NCI-H524 treated with DMSO at 0.1 percent for 48 hours (cell line): ENCODE results near the gene SS18.
A peak's percentile ranks its signal among the peaks of the same experiment; 100 is the strongest.
"Not testable (repeated sequence)": the region's sequence is repeated elsewhere in the genome, so short reads cannot be mapped to it uniquely, and the experiment has no call there.

Experiments used
- DNase-seq: peaks from one replicate; lab custom pipeline; 2025; lab: John Stamatoyannopoulos, UW

Gene SS18

GRCh38 chr18:26090130-26091046, at the start of gene SS18:
SS18 (minus strand) TSS chr18:26090613; CDS start chr18:26090569, 44 bp downstream.
- DNase-seq = peak; percentile 24

GRCh38 chr18:26135548-26135947, 45.1 kb upstream of the SS18 start:
- peak; percentile 52 for DNase-seq

GRCh38 chr18:26134107-26134506, 43.7 kb upstream of the SS18 start:
- DNase-seq = no peak

DNA sequence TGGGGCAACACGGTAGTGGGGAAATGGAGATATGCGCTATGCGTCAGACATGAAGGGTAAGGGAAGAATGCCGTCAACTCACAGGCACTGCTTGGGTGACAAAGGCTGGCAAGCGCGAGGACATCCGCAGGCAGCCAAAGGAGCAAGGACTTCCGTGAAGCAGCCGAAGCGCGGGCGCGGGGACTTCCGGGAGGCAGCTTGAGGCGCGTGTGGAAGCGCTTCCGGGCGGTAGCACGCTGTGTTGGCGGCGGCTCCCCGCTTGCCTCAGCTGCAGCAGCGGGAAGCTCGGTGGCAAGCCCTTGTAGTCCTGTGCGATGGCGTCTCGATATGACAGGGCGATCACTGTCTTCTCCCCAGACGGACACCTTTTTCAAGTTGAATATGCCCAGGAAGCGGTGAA, 43.2 kb upstream of the SS18 start, which contains the start of gene PSMA8:
TSS of gene PSMA8 (plus strand) at position 218 of the 400 bp plus-strand sequence. CDS start at position 315, 97 bp downstream.
- no peak for DNase-seq

DNA sequence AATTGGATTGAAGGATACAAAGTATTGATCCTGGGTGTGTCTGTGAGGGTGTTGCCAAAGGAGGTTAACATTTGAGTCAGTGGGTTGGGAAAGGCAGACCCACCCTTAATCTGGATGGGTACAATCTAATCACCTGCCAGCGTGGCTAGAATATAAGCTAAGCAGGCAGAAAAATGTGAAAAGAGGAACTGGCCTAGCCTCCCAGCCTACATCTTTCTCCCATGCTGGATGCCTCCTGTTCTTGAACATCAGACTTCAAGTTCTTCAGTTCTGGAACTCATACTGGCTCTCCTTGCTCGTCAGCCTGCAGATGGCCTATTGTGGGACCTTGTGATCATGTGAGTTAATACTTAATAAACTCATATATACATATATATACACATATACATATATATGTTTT, 37.8 kb upstream of the SS18 start:
- DNase-seq = not testable (repeated sequence)

DNA sequence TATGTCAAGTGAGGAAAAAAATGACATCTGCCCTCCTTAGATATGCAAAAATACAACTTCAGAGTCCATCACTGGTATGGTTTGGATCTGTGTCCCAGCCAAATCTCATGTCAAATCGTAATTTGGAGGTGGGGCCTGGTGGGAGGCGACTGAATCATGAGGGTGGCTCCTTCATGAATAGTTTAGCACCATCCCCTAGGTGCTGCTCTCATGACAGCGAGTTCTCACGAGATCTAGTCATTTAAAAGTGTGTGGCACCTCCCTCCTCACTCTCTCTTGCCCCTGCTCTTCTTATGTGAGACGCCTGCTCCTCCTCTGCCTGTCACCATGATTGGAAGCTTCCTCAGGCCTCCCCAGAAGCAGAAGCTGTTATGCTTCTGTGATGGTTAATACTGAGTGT, 37.4 kb upstream of the SS18 start:
- DNase-seq = no peak

- DNase-seq = not testable (repeated sequence)
Observed at GRCh38 chr18:26121994-26122393, 31.6 kb upstream of the SS18 start.

DNA sequence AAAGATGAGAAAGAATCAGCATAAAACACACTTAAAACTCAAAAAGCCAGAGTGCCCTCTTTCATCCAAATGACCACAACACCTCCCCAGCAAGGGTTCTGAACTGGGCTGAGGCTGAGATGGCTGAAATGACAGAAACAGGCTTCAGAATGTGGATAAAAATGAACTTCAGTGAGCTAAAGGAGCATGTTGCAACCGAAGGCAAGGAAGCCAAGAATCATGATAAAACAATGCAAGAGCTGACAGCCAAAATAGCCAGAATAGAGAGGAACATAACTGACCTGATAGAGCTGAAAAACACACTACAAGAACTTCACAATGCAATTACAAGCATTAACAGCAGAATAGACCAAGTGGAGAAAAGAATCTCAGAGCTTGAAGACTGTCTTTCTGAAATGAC, 31.1 kb upstream of the SS18 start:
- no peak for DNase-seq

- DNase-seq = no peak
Observed at GRCh38 chr18:26119246-26119645, 28.8 kb upstream of the SS18 start.

DNA sequence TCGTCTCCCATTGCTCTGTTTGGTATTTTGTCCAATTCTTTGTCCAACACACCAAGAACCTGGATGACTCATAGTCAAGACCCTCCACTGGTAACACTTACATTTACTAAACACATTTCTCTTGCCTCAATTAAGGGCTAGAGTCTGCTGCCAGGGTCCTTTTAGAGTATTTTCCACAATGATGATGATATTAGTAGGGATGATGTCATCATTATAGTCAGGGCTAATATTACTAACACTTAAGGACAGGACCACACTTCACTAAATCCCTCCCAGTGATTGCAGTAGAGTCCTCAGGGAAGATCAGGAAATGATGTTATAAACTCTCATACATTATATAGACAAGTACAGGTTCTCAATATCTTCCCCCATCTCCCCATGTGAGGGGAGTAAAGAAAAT, 13.6 kb upstream of the SS18 start:
- no peak for DNase-seq

DNA sequence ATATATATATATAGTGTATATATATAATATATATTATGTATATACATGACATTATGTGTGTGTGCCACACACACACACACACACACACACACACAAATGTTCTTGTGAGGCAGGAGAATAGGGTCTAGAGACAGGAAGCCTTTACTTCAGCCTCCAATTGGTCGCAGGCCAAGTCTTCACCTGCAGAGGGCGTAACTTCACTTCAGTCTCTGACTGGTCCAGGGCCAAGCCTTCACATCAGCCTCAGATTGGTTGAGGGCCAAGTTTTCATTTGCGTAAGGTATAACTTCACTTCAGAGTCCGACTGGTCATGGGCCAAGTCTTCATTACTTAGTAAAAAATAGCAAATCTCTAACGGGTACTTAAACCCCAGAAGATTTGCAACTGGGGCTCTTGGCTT, 13.2 kb upstream of the SS18 start:
- no peak for DNase-seq

- no peak for DNase-seq
Observed at GRCh38 chr18:26097563-26097962, 7.2 kb upstream of the SS18 start.

DNA sequence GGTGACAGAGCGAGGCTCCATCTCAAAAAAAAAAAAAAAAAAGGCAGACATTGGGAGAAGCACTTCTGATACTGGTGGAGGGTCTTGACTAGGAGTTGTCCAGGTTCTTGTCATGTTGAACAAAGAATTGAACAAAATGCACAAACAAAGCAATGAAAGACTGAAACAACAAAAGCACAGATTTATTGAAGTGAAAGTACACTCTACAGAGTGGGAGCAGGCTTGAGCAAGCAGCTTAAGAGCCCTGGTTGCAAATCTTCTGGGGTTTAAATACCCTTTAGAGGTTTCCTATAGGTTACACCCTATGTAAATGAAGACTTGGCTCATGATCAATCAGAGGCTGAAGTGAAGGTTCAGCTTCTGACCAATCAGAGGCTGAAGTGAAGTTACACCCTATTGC, 6.4 kb upstream of the SS18 start:
- no peak for DNase-seq

DNA sequence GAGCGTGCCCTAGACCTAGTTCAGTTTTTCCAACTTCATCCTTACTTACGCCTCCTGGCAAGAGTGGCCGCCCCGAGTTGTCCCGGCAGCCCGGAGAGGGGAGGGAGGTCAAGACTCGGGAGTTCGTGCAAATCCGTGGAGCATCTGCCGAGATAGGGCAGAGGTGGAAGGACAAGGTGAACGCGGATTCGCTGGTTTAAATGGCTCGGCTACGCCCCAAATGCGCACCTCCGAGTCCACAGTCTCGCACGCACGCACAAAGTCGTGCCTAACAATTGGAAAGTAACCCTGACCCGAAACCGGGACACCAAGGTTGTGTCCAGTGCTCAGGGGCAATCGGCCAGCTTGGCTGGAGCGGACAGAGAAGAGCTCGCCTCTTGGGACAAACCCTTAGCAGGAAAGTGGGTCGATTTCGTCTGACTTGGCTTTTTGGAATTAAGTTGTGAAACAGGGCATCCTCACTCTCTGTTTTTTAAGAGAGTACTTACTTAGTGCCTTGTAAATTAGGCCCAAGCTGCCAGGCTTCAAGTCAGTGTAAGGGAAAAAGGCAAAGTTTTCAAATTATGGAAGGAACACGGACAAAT, 726 bp upstream of the SS18 start:
- DNase-seq = no peak

DNA sequence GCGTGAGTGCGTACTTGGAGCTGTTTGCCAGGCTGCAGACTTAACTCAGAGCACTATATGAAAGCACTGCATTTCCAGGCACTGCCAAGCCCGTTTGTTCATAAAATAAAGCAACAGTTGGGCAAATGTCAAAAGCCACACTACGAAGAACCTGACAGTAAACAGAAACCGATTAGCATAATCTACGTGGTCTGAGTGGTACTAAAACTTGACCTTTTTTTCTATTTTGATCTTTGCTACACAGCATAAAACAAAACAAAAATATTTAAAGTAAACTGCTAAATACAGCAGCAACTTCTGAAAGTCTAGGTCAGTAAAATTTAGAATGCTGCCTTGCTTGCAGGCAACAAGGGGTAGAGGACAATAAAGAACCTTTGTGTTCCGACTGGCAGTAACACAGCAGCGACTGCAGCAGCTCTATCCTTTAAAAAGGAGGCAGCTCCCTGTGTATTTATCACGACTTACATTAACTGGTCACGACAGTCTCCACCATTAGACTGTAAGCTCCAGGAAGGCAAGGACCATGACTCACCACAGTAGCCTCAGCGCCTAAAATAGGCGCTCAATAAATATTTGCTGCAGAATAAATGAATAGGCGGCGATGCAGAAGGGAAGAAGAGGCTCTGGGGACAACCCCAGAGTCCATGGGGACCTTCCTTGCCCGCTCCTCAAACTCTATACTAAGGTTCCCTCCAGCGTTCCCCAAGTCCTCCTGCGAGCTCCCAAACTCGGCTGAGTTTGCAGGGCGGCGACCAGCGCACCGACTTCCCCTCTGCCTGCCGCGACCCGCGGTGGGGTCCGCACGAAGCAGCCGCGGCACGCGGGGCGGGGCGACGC, 902 bp downstream of the SS18 start:
- no peak for DNase-seq

- no peak for DNase-seq
Observed at GRCh38 chr18:26088487-26088886, 1.9 kb downstream of the SS18 start.

DNA sequence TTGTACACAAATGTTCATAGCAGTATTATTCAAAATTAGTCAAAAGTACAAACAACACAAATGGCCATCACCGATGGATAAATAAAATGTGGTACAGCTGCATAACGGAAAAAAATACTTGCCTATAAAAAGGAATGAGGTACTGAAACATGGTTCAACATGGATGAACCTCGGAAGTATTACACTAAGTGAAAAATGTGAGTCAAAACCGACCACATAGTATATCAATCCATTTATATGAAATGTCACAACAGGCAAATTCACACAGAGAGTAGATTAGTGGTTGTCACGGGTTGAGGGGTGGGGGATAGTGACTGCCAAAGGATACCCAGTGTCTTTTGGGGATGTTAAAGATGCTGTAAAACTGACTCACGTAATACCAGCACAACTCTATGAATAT, 3.5 kb downstream of the SS18 start:
- no peak for DNase-seq

DNA sequence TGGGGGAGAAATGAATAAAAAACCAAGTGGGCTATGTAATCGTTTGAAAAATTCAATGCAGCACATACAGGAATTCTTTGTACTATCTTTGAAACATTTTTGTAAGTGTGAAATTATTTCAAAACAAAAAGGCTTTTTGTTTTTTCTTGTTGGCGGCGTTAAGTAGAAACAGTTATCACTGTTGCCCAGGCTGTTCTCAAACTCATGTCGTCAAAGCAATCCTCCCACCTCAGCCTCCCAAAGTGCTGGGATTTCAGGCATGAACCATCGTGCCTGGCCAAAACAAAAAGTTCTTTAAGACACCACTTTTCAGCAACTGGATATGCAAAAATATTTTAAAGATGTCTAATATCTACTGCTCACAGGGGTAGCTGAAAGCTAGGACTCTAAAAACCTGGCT, 5.4 kb downstream of the SS18 start:
- DNase-seq = no peak

DNA sequence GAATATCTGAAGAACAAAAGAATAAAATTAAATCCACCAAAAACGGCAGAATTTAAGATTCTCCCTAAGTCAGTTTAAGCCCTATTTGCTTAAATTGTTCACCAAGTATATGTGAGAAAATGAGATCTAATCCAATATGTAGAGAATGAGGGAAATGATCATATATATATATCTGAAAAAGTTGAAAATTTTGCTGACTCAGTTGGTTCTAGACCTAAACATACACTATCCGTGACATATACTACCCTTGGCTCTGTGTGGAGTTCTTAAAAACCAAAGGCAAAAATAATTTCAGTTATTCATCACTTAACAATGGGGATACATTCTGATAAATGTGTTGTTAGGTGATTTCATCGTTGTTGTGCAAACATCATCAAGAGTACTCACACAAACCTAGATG, 7.3 kb downstream of the SS18 start:
- no peak for DNase-seq

DNA sequence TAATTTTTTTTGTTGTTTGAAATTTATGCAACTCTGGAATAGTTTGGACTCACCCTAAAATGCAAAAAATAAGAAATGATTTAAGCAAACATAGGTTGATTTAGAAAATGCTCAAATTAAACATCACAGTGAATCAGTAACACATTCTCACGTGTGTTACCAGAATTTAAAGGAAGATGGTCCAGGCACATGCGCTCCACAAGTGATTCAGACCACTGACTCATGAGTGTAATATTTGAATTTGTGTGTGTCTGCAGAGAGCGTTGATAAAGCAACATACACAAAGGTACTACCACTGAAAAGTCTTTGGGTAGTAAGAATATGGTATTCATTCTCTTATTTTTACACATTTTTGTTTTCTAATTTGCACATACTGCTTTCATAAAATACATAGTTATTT, 7.9 kb downstream of the SS18 start:
- no peak for DNase-seq

DNA sequence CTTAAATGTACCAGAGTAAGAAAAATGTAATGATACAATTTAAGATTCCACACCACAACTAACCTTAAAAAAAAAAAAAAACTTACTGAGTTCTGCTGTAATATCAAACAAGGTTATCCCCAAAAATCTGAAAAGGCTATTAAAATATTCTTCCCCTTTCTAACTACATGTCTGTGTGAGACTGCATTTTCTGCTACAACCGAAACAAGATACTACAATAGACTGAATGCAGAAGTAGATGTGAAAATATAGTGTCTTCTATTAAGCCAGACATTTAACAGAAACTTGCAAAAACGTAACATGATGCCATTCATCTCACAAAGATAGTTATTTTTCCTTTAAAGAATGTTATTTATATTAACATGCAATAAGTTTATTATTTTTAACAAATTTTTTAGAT, 16.2 kb downstream of the SS18 start:
- no peak for DNase-seq

DNA sequence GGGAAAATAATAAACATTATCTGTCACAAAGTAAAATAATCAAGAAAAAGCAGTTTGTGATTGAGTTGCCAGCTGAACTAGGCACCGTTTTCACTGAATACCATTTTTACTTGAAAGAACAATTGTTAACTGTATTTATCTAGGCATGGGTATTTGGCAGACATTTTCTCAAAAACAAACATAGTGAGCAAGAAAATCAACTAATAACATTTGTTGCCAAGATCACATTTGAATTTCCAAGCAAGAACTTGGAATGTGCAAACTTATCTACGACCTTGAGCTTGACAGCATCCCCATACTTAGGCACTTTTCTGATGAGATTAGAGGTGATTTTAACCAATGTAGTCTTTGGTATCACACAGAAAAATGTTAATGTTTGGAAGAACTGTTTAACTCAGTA, 16.7 kb downstream of the SS18 start:
- DNase-seq = no peak

- no peak for DNase-seq
Observed at GRCh38 chr18:26071725-26072124, 18.7 kb downstream of the SS18 start.
